OCI-LY1 (cell line): Measurements from ENCODE around the gene ZNF777.

Experiments used
- EZH2 ChIP-seq: fragments of 200-600 bp; sonication (generic), shearing (Covaris generic); IDR thresholded peaks from 2 replicates; pipeline ENCODE4 v1.8.0; 2017; ENCODE audit warnings: borderline replicate concordance, mixed run types, mild to moderate bottlenecking, antibody characterized with exemption, low read length, moderate library complexity, mixed read lengths
- TF ChIP-seq, protein P1 (sequence below): fragments of 200-600 bp; sonication (generic), shearing (Covaris generic); IDR thresholded peaks from 2 replicates; pipeline ENCODE4 v1.5.1; 2017; ENCODE audit warnings: mild to moderate bottlenecking, antibody characterized with exemption, low read length, moderate library complexity, mixed read lengths

DNA sequence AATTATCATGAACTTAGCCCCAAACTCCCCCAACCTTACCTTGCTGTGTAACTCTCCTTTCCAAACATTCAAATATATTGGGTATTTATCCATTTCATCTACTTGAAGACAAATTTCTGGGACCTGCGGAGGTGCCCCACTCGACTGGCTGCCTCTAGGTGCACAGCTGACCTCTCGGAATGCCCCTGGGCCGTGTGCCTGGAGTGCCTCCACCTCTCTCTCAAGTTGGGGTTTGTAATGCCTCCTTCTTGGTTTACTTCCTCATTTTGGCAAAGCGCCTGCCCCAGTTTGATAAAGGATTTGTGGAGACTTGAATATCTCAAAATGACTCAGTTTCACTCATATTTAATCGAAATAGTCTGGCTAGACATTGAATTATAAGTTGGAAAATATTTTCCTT lies 16.6 kb downstream of the ZNF777 start:
- TF ChIP-seq, protein P1, sequence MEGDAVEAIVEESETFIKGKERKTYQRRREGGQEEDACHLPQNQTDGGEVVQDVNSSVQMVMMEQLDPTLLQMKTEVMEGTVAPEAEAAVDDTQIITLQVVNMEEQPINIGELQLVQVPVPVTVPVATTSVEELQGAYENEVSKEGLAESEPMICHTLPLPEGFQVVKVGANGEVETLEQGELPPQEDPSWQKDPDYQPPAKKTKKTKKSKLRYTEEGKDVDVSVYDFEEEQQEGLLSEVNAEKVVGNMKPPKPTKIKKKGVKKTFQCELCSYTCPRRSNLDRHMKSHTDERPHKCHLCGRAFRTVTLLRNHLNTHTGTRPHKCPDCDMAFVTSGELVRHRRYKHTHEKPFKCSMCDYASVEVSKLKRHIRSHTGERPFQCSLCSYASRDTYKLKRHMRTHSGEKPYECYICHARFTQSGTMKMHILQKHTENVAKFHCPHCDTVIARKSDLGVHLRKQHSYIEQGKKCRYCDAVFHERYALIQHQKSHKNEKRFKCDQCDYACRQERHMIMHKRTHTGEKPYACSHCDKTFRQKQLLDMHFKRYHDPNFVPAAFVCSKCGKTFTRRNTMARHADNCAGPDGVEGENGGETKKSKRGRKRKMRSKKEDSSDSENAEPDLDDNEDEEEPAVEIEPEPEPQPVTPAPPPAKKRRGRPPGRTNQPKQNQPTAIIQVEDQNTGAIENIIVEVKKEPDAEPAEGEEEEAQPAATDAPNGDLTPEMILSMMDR: no peak
- no peak for TF ChIP-seq EZH2
